ENCODE measurements around the gene RS1. TPM values are rescaled to one million over a fixed set of nuclear protein-coding genes. Genes with fewer than 3 reads are reported as not detected.

Gene RS1
- total and polyA plus RNA-seq, 9 donors = not detected

GRCh38 chrX:18668071-18668835 lies 3.7 kb downstream of the RS1 start:
- intact Hi-C loops (cut with DNase I) = no loop called here
- TF ChIP-seq POLR2A (IDR thresholded peaks at IDR 0.05) = no peak
- no peak for TF ChIP-seq EP300 (IDR thresholded peaks at IDR 0.05)
- TF ChIP-seq CTCF (IDR thresholded peaks at IDR 0.05) = no peak
- WGBS, 3 donors = 77 to 86% (median 83%) methylated on average over 15 of the region's 15 CpGs

GRCh38 chrX:18666614-18667013 lies 5.3 kb downstream of the RS1 start:
- H3K9me3 ChIP-seq = no peaks in the 10 kb centered on the region
- WGBS, 3 donors = 82 to 89% (median 86%) methylated on average over 15 of the region's 15 CpGs
- H3K36me3 ChIP-seq = no peaks in the 10 kb centered on the region
- H3K27me3 ChIP-seq = no peaks in the 10 kb centered on the region
- no peak overlapping the region for H3K4me3 ChIP-seq
- H3K27ac ChIP-seq = no peak overlapping the region
- no peak for DNase-seq
- intact Hi-C loops (cut with DNase I) = no loop called here
- TF ChIP-seq EP300 (IDR thresholded peaks at IDR 0.05) (no peak), CTCF (IDR thresholded peaks at IDR 0.05) (no peak), POLR2A (IDR thresholded peaks at IDR 0.05) (no peak)
- H3K4me1 ChIP-seq (ENCODE audit: insufficient read depth) = no peaks in the 10 kb centered on the region

More at GRCh38 chrX:18668071-18668835, 3.7 kb downstream of the RS1 start:
- Histone ChIP-seq H3K27ac (no peak overlapping the region), H3K4me1 (ENCODE audit: insufficient read depth) (no peaks in the 10 kb centered on the region), H3K4me3 (no peak overlapping the region), H3K9me3 (no peaks in the 10 kb centered on the region), H3K36me3 (no peaks in the 10 kb centered on the region), H3K27me3 (no peaks in the 10 kb centered on the region)
- DNase-seq = no peak

GRCh38 chrX:18664947-18665346 lies 7.0 kb downstream of the RS1 start:
- Histone ChIP-seq H3K27me3 (no peaks in the 10 kb centered on the region), H3K4me3 (no peak overlapping the region), H3K27ac (no peak overlapping the region), H3K36me3 (no peaks in the 10 kb centered on the region), H3K9me3 (no peaks in the 10 kb centered on the region), H3K4me1 (ENCODE audit: insufficient read depth) (no peaks in the 10 kb centered on the region)
- 74 to 84% (median 75%) methylated on average over 8 of the region's 8 CpGs for WGBS, 3 donors
- intact Hi-C loops (cut with DNase I) = no loop called here
- DNase-seq = no peak
- no peak for TF ChIP-seq EP300 (IDR thresholded peaks at IDR 0.05)
- TF ChIP-seq CTCF (IDR thresholded peaks at IDR 0.05) = no peak

GRCh38 chrX:18661273-18661672 lies 10.6 kb downstream of the RS1 start:
- no peak for DNase-seq
- intact Hi-C loops (cut with DNase I) = no loop called here
- 77 to 78% (median 78%) methylated on average over 12 of the region's 12 CpGs for WGBS, 3 donors
- H3K27me3 ChIP-seq = no peaks in the 10 kb centered on the region
- H3K9me3 ChIP-seq = no peaks in the 10 kb centered on the region
- no peak for TF ChIP-seq POLR2A (IDR thresholded peaks at IDR 0.05)
- TF ChIP-seq EP300 (IDR thresholded peaks at IDR 0.05) = no peak
- no peaks in the 10 kb centered on the region for H3K4me1 ChIP-seq (ENCODE audit: insufficient read depth)
- H3K27ac ChIP-seq = no peak overlapping the region
- H3K4me3 ChIP-seq = no peak overlapping the region
- H3K36me3 ChIP-seq = no peaks in the 10 kb centered on the region

Data from ovary (tissue), 9 donors.